GM12878 (cell line): ENCODE measurements around the gene MYO15B. TPM values are rescaled to one million over a fixed set of nuclear protein-coding genes. Genes with fewer than 3 reads are reported as not detected.

Source experiments
- ASH2L ChIP-seq: fragments of 300-600, 200-600 bp; sonication (generic); IDR thresholded peaks from 2 replicates; pipeline ENCODE4 v1.6.1; 2017; ENCODE audit warnings: low read depth, mild to moderate bottlenecking, borderline replicate concordance
- CREB1 ChIP-seq: IDR thresholded peaks from 2 replicates; pipeline ENCODE4 v1.6.1; 2012; ENCODE audit warnings: low read depth, mild to moderate bottlenecking, inconsistent platforms
- HDGF ChIP-seq: fragments of 450-650 bp; IDR thresholded peaks from 2 replicates; pipeline ENCODE4 v1.6.1; 2016; ENCODE audit warnings: antibody characterized with exemption
- JUNB ChIP-seq: IDR thresholded peaks from 2 replicates; pipeline ENCODE4 v1.6.1; 2016; ENCODE audit warnings: antibody characterized with exemption, mild to moderate bottlenecking
- KLF5 ChIP-seq: fragments of 450-650 bp; IDR thresholded peaks from 2 replicates; pipeline ENCODE4 v1.6.1; 2014; ENCODE audit warnings: mild to moderate bottlenecking; ENCODE audit not compliant: partially characterized antibody
- NRF1 ChIP-seq: conservative IDR thresholded peaks from 2 replicates; pipeline ENCODE4 v1.6.1; 2011; ENCODE audit warnings: mild to moderate bottlenecking, low read depth, low read length, improper control_type of control experiment
- RCOR1 ChIP-seq: conservative IDR thresholded peaks from 2 replicates; pipeline ENCODE4 v1.6.1; 2012; ENCODE audit warnings: low read depth, low read length, improper control_type of control experiment
- SMARCA5 ChIP-seq: fragments of 450-650 bp; IDR thresholded peaks from 2 replicates; pipeline ENCODE4 v1.6.1; 2017; ENCODE audit warnings: mild to moderate bottlenecking
- TAF1 ChIP-seq: IDR thresholded peaks from 2 replicates; pipeline ENCODE4 v1.6.1; 2011; ENCODE audit warnings: mild to moderate bottlenecking, low read depth, low read length, borderline replicate concordance
- WRNIP1 ChIP-seq: IDR thresholded peaks from 2 replicates; pipeline ENCODE4 v1.6.1; 2011; ENCODE audit warnings: low read depth, low read length, improper control_type of control experiment, borderline replicate concordance
- YBX1 ChIP-seq: fragments of 450-650 bp; IDR thresholded peaks from 2 replicates; pipeline ENCODE4 v1.6.1; 2016; ENCODE audit warnings: antibody characterized with exemption
- polyA plus RNA-seq, 11 experiments: library from polyadenylated mRNA; depleted of rRNA in 4 of 11; unstranded in 6 of 11; stranded (reverse) in 5 of 11; fragments of >200 nt; fragmentation: Nextera tagmentation in 4 of 11; fragmentation: Illumina TruSeq in 1 of 11; extraction: Ambion mirVana in 4 of 11; extraction: Trizol in 1 of 11; gene quantifications; 1 replicate in 1 of 11; 2 replicates in 10 of 11; pipeline versions ENCODE4 v1.2.1 to v1.2.3, GENCODE V29; 2011 to 2016; ENCODE audit warnings: inconsistent platforms in 2 of 11, missing spikeins in 2 of 11, low read depth in 1 of 11
- total RNA-seq, 4 experiments: library from RNA; depleted of rRNA in 3 of 4; stranded (reverse); fragments of >200 nt in 3 of 4; fragmentation: Illumina TruSeq in 1 of 4; extraction: Trizol in 1 of 4; gene quantifications; 2 replicates each; pipeline versions ENCODE4 v1.2.1 to v1.2.3, GENCODE V29; 2013 to 2021
- TF ChIP-seq, protein P1 (sequence below): fragments of 450-650 bp; formaldehyde crosslinking; IDR thresholded peaks from 2 replicates; pipeline ENCODE4 v1.5.0; 2022; ENCODE audit warnings: mild to moderate bottlenecking, missing genetic modification characterization
- TF ChIP-seq, protein P2 (sequence below): IDR thresholded peaks from 2 replicates; pipeline ENCODE4 v1.6.1; 2011; ENCODE audit warnings: low read depth, low read length, improper control_type of control experiment, borderline replicate concordance
- TF ChIP-seq, protein P3 (sequence below): IDR thresholded peaks from 2 replicates; pipeline ENCODE4 v1.6.1; 2011; ENCODE audit warnings: low read depth, mild to moderate bottlenecking, low read length, moderate library complexity, borderline replicate concordance; ENCODE audit errors: extremely low read depth
- TF ChIP-seq, protein P4 (sequence below): IDR thresholded peaks from 2 replicates; pipeline ENCODE4 v1.6.1; 2012; ENCODE audit warnings: low read depth, low read length, improper control_type of control experiment
- TF ChIP-seq, protein P5 (sequence below): fragments of 450-650 bp; IDR thresholded peaks from 2 replicates; pipeline ENCODE4 v1.6.1; 2018; ENCODE audit warnings: mild to moderate bottlenecking, low read depth, moderate library complexity; ENCODE audit not compliant: partially characterized antibody

Gene MYO15B
- total and polyA plus RNA-seq, 10 of the 15 experiments (the other 5 are each of a cell fraction or from before 2014, with no cell fraction given) = 0.67 to 15.4 (median 2.3) TPM; not detected in 1

- TF ChIP-seq, protein P1, sequence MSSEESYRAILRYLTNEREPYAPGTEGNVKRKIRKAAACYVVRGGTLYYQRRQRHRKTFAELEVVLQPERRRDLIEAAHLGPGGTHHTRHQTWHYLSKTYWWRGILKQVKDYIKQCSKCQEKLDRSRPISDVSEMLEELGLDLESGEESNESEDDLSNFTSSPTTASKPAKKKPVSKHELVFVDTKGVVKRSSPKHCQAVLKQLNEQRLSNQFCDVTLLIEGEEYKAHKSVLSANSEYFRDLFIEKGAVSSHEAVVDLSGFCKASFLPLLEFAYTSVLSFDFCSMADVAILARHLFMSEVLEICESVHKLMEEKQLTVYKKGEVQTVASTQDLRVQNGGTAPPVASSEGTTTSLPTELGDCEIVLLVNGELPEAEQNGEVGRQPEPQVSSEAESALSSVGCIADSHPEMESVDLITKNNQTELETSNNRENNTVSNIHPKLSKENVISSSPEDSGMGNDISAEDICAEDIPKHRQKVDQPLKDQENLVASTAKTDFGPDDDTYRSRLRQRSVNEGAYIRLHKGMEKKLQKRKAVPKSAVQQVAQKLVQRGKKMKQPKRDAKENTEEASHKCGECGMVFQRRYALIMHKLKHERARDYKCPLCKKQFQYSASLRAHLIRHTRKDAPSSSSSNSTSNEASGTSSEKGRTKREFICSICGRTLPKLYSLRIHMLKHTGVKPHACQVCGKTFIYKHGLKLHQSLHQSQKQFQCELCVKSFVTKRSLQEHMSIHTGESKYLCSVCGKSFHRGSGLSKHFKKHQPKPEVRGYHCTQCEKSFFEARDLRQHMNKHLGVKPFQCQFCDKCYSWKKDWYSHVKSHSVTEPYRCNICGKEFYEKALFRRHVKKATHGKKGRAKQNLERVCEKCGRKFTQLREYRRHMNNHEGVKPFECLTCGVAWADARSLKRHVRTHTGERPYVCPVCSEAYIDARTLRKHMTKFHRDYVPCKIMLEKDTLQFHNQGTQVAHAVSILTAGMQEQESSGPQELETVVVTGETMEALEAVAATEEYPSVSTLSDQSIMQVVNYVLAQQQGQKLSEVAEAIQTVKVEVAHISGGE (CRISPR knock-in tag) = no peak
- TF ChIP-seq, protein P2, sequence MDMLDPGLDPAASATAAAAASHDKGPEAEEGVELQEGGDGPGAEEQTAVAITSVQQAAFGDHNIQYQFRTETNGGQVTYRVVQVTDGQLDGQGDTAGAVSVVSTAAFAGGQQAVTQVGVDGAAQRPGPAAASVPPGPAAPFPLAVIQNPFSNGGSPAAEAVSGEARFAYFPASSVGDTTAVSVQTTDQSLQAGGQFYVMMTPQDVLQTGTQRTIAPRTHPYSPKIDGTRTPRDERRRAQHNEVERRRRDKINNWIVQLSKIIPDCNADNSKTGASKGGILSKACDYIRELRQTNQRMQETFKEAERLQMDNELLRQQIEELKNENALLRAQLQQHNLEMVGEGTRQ = no peak; the same call in 1 of the 2 replicates
- TF ChIP-seq JUNB = no peak
- peak; percentile 68 for TF ChIP-seq KLF5
- TF ChIP-seq CREB1 = peak; percentile 99
- no peak for TF ChIP-seq ASH2L
- no peak for TF ChIP-seq SMARCA5
- TF ChIP-seq YBX1 = no peak
- 0 out of 2 replicates have a peak, but pooled peaks have one; percentile 8 for TF ChIP-seq NRF1
- TF ChIP-seq, protein P3, sequence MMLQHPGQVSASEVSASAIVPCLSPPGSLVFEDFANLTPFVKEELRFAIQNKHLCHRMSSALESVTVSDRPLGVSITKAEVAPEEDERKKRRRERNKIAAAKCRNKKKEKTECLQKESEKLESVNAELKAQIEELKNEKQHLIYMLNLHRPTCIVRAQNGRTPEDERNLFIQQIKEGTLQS = peak; percentile 60; the same call in 1 of the 2 replicates
- no peak for TF ChIP-seq RCOR1
- no peak for TF ChIP-seq WRNIP1
- peak; percentile 72; the same call in 1 of the 2 replicates for TF ChIP-seq TAF1
- no peak for TF ChIP-seq HDGF
- TF ChIP-seq, protein P4, sequence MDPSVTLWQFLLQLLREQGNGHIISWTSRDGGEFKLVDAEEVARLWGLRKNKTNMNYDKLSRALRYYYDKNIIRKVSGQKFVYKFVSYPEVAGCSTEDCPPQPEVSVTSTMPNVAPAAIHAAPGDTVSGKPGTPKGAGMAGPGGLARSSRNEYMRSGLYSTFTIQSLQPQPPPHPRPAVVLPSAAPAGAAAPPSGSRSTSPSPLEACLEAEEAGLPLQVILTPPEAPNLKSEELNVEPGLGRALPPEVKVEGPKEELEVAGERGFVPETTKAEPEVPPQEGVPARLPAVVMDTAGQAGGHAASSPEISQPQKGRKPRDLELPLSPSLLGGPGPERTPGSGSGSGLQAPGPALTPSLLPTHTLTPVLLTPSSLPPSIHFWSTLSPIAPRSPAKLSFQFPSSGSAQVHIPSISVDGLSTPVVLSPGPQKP = peak; percentile 93
- TF ChIP-seq, protein P5, sequence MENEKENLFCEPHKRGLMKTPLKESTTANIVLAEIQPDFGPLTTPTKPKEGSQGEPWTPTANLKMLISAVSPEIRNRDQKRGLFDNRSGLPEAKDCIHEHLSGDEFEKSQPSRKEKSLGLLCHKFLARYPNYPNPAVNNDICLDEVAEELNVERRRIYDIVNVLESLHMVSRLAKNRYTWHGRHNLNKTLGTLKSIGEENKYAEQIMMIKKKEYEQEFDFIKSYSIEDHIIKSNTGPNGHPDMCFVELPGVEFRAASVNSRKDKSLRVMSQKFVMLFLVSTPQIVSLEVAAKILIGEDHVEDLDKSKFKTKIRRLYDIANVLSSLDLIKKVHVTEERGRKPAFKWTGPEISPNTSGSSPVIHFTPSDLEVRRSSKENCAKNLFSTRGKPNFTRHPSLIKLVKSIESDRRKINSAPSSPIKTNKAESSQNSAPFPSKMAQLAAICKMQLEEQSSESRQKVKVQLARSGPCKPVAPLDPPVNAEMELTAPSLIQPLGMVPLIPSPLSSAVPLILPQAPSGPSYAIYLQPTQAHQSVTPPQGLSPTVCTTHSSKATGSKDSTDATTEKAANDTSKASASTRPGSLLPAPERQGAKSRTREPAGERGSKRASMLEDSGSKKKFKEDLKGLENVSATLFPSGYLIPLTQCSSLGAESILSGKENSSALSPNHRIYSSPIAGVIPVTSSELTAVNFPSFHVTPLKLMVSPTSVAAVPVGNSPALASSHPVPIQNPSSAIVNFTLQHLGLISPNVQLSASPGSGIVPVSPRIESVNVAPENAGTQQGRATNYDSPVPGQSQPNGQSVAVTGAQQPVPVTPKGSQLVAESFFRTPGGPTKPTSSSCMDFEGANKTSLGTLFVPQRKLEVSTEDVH = peak; percentile 86
These were observed 79.6 kb downstream of the MYO15B start, which contains the start of the genes RECQL5 and SAP30BP (continued) for GRCh38 chr17:75666959-75667790.
